ENCODE data around the gene TRPV5. TPM values are rescaled to one million over a fixed set of nuclear protein-coding genes. Genes with fewer than 3 reads are reported as not detected.

Gene TRPV5
- total and polyA plus RNA-seq, 2 of the 4 experiments (the other 2 are of a cell fraction), result not detected

GRCh38 chr7:142874837-142875236, 58.7 kb downstream of the TRPV5 start:
- no peaks in the 10 kb centered on the region; the same call in 1 of the 2 replicates for H3K9me3 ChIP-seq (ENCODE audit: control insufficient read depth, insufficient read depth, low read length)
- POLR2A ChIA-PET (ENCODE audit: unreplicated experiment), result no interaction called here
- H2BK20ac ChIP-seq (ENCODE audit: low read depth, low read length), result no peak overlapping the region
- no peak overlapping the region for H3K4me3 ChIP-seq (ENCODE audit: insufficient read depth, low read depth, low read length)
- WGBS, 2 experiments (ENCODE audit: extremely low coverage in 2 of 2, insufficient read length in 1 of 2), result 100% methylated on average over 1 of the region's 6 CpGs; no CpG with 5 or more reads in 1 of the 2 experiments
- H3K27me3 ChIP-seq (ENCODE audit: control insufficient read depth, insufficient read depth, low read length), result no peaks in the 10 kb centered on the region
- H2AFZ ChIP-seq (replicated peaks; ENCODE audit: low read length, poor library complexity), result no peak overlapping the region
- DNase-seq, result no peak
- in situ Hi-C loops (cut with MboI; ENCODE audit: low sequenced_read_pairs), result no loop called here
- H3K14ac ChIP-seq (replicated peaks; ENCODE audit: low read depth, low read length), result no peak overlapping the region
- no peak overlapping the region for H3K4me2 ChIP-seq (ENCODE audit: low read depth, low read length)
- no peaks in the 10 kb centered on the region for H3K4me1 ChIP-seq (ENCODE audit: control insufficient read depth, insufficient read depth, low read length)
- H4K91ac ChIP-seq (ENCODE audit: insufficient read depth, low read depth, low read length), result no peak overlapping the region
- no peak overlapping the region for H3K27ac ChIP-seq (ENCODE audit: insufficient read depth, low read length)
- no peaks in the 10 kb centered on the region for H3K36me3 ChIP-seq (ENCODE audit: control insufficient read depth, insufficient read depth, low read length)
- BruUV-seq (replicated peaks), result no TSS peak
- intact Hi-C loops (cut with micrococcal nuclease), result no loop called here
- dilution Hi-C loops (cut with HindIII; ENCODE audit: low sequenced_read_pairs, unreplicated experiment), result no loop called here
- H4K20me1 ChIP-seq (ENCODE audit: insufficient read depth, low read length), result no peaks in the 10 kb centered on the region
- no peak overlapping the region for H3K4ac ChIP-seq (ENCODE audit: low read depth, low read length)
- no peak overlapping the region for H2AK9ac ChIP-seq (replicated peaks; ENCODE audit: low read depth, low read length, poor library complexity)
- CTCF ChIA-PET, result no interaction called here
- no peak overlapping the region for H2AK5ac ChIP-seq (ENCODE audit: low read depth, low read length)
- H3K9ac ChIP-seq (ENCODE audit: low read depth, low read length), result no peak overlapping the region
- H3K18ac ChIP-seq (ENCODE audit: low read depth, low read length), result no peak overlapping the region
- no peak overlapping the region for H2BK120ac ChIP-seq (ENCODE audit: low read depth, low read length)
- no peak overlapping the region for H2BK15ac ChIP-seq (ENCODE audit: low read depth, low read length)
- H2BK5ac ChIP-seq (ENCODE audit: low read depth, low read length, poor library complexity, severe bottlenecking), result no peak overlapping the region
- no peaks in the 10 kb centered on the region for H3K9me1 ChIP-seq (ENCODE audit: insufficient read depth, low read length)
- TF ChIP-seq MAZ (IDR thresholded peaks at IDR 0.05; ENCODE audit: borderline replicate concordance, low read depth, low read length), result no peak
- no peak for TF ChIP-seq CHD1 (IDR thresholded peaks at IDR 0.05; ENCODE audit: low read depth, low read length)
- no peak for TF ChIP-seq FOS (IDR thresholded peaks at IDR 0.05; ENCODE audit: low read depth, low read length)
- H4K5ac ChIP-seq (ENCODE audit: low read depth, low read length), result no peak overlapping the region
- no peak overlapping the region for H3K56ac ChIP-seq (ENCODE audit: extremely low read depth, insufficient read depth, low read length)
- H3K79me1 ChIP-seq (ENCODE audit: low read depth in 1 of 2, low read length in 2 of 2), result no peaks in the 10 kb centered on the region
- no peak for ATAC-seq (ENCODE audit: low read depth)
- no peak overlapping the region for H3K23ac ChIP-seq (ENCODE audit: low read depth, low read length)
- H4K8ac ChIP-seq (ENCODE audit: low read depth in 2 of 2, low read length in 2 of 2), result no peak overlapping the region
